ENCODE data around the gene CTXN1.
A peak's percentile ranks its signal among the peaks of the same experiment; 100 is the strongest.
"Not testable (repeated sequence)": the region's sequence is repeated elsewhere in the genome, so short reads cannot be mapped to it uniquely, and the experiment has no call there.

Gene CTXN1

GRCh38 chr19:7926021-7926726, at the start of gene CTXN1:
TSS of gene CTXN1 (minus strand) at chr19:7926135. CDS start at chr19:7925538, 597 bp downstream.
- peak in 9 of 10 donors; percentile 44 to 96 (median 69) for DNase-seq
- intact Hi-C loops (cut with DNase I): no loop called here

GRCh38 chr19:7975037-7975436, 49.1 kb upstream of the CTXN1 start:
- intact Hi-C loops (cut with DNase I): loop anchor here (10.0 kb wide), 1 partner anchor 280 kb away; no protein-coding TSS in a partner anchor
- DNase-seq: peak; percentile 39 to 93 (median 66)

- peak; percentile 53 to 97 (median 82) for DNase-seq
- intact Hi-C loops (cut with DNase I): loop anchor here (5.0 to 10.0 kb wide), 2 partner anchors 33 to 281 kb away; partner anchors contain the start of gene ELAVL1
Observed at GRCh38 chr19:7973883-7974282, 47.9 kb upstream of the CTXN1 start.

- intact Hi-C loops (cut with DNase I): loop anchor here (5.0 to 10.0 kb wide), 2 partner anchors 35 to 283 kb away; partner anchors contain the start of gene ELAVL1
- peak in 2 of 10 donors; percentile 82 to 87 for DNase-seq
Observed at GRCh38 chr19:7971553-7972520, 45.9 kb upstream of the CTXN1 start.

GRCh38 chr19:7970716-7971448, 44.9 kb upstream of the CTXN1 start:
- intact Hi-C loops (cut with DNase I): loop anchor here (5.0 to 10.0 kb wide), 2 partner anchors 36 to 284 kb away; partner anchors contain the start of gene ELAVL1
- peak in 8 of 10 donors; percentile 30 to 93 (median 50) for DNase-seq

- peak in 1 of 10 donors; percentile 69 for DNase-seq
- intact Hi-C loops (cut with DNase I): no loop called here
Observed at GRCh38 chr19:7969555-7969939, 43.6 kb upstream of the CTXN1 start.

GRCh38 chr19:7968796-7969554, 43.0 kb upstream of the CTXN1 start:
- intact Hi-C loops (cut with DNase I): no loop called here
- DNase-seq: peak in 2 of 10 donors; percentile 19 to 67

- intact Hi-C loops (cut with DNase I): no loop called here
- DNase-seq: peak in 2 of 10 donors; percentile 37 to 79
Observed at GRCh38 chr19:7968008-7968795, 42.3 kb upstream of the CTXN1 start.

GRCh38 chr19:7965921-7966665, 40.2 kb upstream of the CTXN1 start:
- intact Hi-C loops (cut with DNase I): no loop called here

GRCh38 chr19:7965259-7965841, 39.4 kb upstream of the CTXN1 start:
- DNase-seq: no peak

More at GRCh38 chr19:7965921-7966665, 40.2 kb upstream of the CTXN1 start:
- no peak for DNase-seq

GRCh38 chr19:7963566-7963965, 37.6 kb upstream of the CTXN1 start:
- no peak for DNase-seq
- intact Hi-C loops (cut with DNase I): no loop called here

More at GRCh38 chr19:7965259-7965841, 39.4 kb upstream of the CTXN1 start:
- intact Hi-C loops (cut with DNase I): no loop called here

- peak in 1 of 10 donors; percentile 63 for DNase-seq
- intact Hi-C loops (cut with DNase I): no loop called here
Observed at GRCh38 chr19:7962644-7963268, 36.8 kb upstream of the CTXN1 start.

- intact Hi-C loops (cut with DNase I): no loop called here
- DNase-seq: no peak
Observed at GRCh38 chr19:7961920-7962626, 36.1 kb upstream of the CTXN1 start.

GRCh38 chr19:7961082-7961481, 35.1 kb upstream of the CTXN1 start:
- DNase-seq; intact Hi-C loops (cut with DNase I): not testable (repeated sequence)

- intact Hi-C loops (cut with DNase I): no loop called here
- DNase-seq: no peak
Observed at GRCh38 chr19:7959211-7959610, 33.3 kb upstream of the CTXN1 start.

GRCh38 chr19:7955696-7956095, 29.8 kb upstream of the CTXN1 start:
- peak in 1 of 10 donors; percentile 53 for DNase-seq
- intact Hi-C loops (cut with DNase I): no loop called here

All from posterior cingulate gyrus (tissue), 11 donors.